ENCODE data around the gene ATP13A3. TPM values are rescaled to one million over a fixed set of nuclear protein-coding genes. Genes with fewer than 3 reads are reported as not detected.
"Not testable (repeated sequence)": the region's sequence is repeated elsewhere in the genome, so short reads cannot be mapped to it uniquely, and the experiment has no call there.

The ATP13A3 gene
- total and polyA plus RNA-seq, 2 donors (not counting 1 experiment from before 2014, with no cell fraction given) = 222 to 285 TPM

DNA sequence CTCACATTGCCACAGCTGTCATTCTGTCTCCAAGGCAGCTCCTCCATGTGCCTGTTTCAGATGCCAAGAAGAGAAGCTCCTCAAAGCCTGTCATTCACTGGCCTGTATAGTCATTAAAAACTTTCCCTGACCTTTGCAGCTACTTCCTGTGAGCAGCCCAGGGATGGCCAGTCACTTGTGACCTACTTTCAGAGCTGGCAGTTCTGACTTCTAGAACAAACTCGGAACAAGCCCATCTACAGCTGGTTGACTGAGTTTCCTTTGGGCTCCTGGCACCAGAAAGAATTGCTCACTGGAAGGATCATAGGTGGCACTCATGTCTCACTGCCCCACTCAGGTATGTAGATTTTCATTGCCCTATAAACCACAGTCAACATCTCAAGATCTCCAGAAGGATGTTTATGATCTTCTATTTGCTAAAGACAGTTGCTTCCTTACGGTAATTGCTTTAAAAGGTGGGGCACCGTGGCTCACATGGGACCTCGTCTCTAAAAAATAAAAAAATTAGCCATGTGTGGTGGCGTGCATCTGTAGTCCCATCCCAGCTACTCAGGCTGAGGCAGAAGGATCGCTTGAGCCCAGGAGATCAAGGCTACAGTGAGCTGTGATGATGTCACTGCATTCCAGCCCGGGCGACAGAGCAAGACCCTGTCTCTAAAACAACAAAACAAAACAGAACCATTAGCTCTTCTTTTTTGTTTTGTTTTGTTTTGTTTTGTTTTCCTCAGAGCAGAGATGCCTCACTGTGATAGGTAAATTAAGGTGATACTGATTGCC, 11.2 kb upstream of the ATP13A3 start:
- Histone ChIP-seq H3K79me2 (ENCODE audit: control insufficient read depth, insufficient read depth, low read length) (no peaks in the 10 kb centered on the region), H4K20me1 (ENCODE audit: control insufficient read depth, extremely low read depth, insufficient read depth, low read length) (no peaks in the 10 kb centered on the region), H3K9me3 (ENCODE audit: control insufficient read depth, insufficient read depth, low read depth, low read length) (no peaks in the 10 kb centered on the region), H3K27me3 (ENCODE audit: control insufficient read depth, insufficient read depth, low read length) (no peaks in the 10 kb centered on the region), H3K9ac (ENCODE audit: insufficient read depth, low read length) (no peak overlapping the region), H2AFZ (ENCODE audit: low read length) (no peak overlapping the region), H3K4me1 (ENCODE audit: control insufficient read depth, extremely low read depth, insufficient read depth, low read length) (peaks cover 14% of the 10 kb centered on the region), H3K4me3 (replicated peaks in 1 of 4; ENCODE audit: control extremely low read depth in 1 of 4, insufficient read depth in 1 of 4, low read depth in 3 of 4, low read length in 4 of 4) (no peak overlapping the region), H3K36me3 (ENCODE audit: control insufficient read depth, insufficient read depth, low read length) (no peaks in the 10 kb centered on the region), H3K4me2 (ENCODE audit: extremely low read depth, insufficient read depth, low read length) (no peak overlapping the region), H3K27ac (ENCODE audit: insufficient read depth, low read length) (no peak overlapping the region)
- no peak for TF ChIP-seq EZH2 (IDR thresholded peaks at IDR 0.05; ENCODE audit: low read length, missing control alignments)
- TF ChIP-seq, protein P1, sequence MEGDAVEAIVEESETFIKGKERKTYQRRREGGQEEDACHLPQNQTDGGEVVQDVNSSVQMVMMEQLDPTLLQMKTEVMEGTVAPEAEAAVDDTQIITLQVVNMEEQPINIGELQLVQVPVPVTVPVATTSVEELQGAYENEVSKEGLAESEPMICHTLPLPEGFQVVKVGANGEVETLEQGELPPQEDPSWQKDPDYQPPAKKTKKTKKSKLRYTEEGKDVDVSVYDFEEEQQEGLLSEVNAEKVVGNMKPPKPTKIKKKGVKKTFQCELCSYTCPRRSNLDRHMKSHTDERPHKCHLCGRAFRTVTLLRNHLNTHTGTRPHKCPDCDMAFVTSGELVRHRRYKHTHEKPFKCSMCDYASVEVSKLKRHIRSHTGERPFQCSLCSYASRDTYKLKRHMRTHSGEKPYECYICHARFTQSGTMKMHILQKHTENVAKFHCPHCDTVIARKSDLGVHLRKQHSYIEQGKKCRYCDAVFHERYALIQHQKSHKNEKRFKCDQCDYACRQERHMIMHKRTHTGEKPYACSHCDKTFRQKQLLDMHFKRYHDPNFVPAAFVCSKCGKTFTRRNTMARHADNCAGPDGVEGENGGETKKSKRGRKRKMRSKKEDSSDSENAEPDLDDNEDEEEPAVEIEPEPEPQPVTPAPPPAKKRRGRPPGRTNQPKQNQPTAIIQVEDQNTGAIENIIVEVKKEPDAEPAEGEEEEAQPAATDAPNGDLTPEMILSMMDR (conservative IDR thresholded peaks at IDR 0.05 in 1 of 2, IDR thresholded peaks at IDR 0.05 in 1 of 2; ENCODE audit: low read depth in 1 of 2, low read length in 2 of 2) = no peak
- no peak for DNase-seq (ENCODE audit: low read depth in 2 of 2)

DNA sequence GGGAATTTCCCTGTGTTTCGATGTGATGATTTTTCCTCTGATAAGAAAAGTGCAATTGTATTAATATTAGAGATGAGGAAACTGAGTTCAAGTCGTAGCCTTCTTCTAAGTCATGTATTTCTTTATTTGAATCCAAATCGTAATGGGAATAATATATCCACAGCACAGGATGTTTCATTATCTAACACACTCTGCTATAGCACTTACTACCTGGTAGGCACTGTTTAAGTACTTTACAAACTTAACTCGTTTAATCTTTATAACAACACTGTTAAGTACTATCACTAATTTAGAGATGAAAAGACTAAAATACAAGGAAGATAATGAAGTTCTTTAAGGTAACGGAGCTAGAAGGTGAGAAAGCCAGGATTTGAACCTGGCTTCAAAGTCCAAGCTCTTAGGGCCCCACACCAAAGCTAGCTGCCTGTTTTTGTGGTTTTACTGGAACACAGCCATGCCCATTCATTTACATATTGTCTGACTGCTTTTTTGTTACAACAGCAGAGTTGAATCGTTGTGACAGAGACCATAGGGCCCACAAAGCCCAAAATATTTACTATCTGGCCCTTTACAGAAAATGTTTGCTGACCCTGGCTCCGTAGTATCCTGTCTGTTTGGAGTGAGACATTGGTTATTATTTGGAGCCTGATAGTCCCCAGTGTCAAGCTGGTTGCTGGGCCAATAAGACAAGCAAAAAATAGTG, 9.6 kb upstream of the ATP13A3 start:
- Histone ChIP-seq H3K79me2 (ENCODE audit: control insufficient read depth, insufficient read depth, low read length) (no peaks in the 10 kb centered on the region), H3K4me2 (ENCODE audit: extremely low read depth, insufficient read depth, low read length) (no peak overlapping the region), H3K27ac (ENCODE audit: insufficient read depth, low read length) (no peak overlapping the region), H3K9ac (ENCODE audit: insufficient read depth, low read length) (no peak overlapping the region), H2AFZ (ENCODE audit: low read length) (no peak overlapping the region), H4K20me1 (ENCODE audit: control insufficient read depth, extremely low read depth, insufficient read depth, low read length) (no peaks in the 10 kb centered on the region), H3K27me3 (ENCODE audit: control insufficient read depth, insufficient read depth, low read length) (no peaks in the 10 kb centered on the region), H3K4me1 (ENCODE audit: control insufficient read depth, extremely low read depth, insufficient read depth, low read length) (peaks cover 14% of the 10 kb centered on the region), H3K9me3 (ENCODE audit: control insufficient read depth, insufficient read depth, low read depth, low read length) (no peaks in the 10 kb centered on the region), H3K36me3 (ENCODE audit: control insufficient read depth, insufficient read depth, low read length) (no peaks in the 10 kb centered on the region), H3K4me3 (replicated peaks in 1 of 4; ENCODE audit: control extremely low read depth in 1 of 4, insufficient read depth in 1 of 4, low read depth in 3 of 4, low read length in 4 of 4) (no peak overlapping the region)
- TF ChIP-seq, protein P1 (conservative IDR thresholded peaks at IDR 0.05 in 1 of 2, IDR thresholded peaks at IDR 0.05 in 1 of 2; ENCODE audit: low read depth in 1 of 2, low read length in 2 of 2) = no peak
- no peak for TF ChIP-seq EZH2 (IDR thresholded peaks at IDR 0.05; ENCODE audit: low read length, missing control alignments)
- DNase-seq (ENCODE audit: low read depth in 2 of 2) = no peak

DNA sequence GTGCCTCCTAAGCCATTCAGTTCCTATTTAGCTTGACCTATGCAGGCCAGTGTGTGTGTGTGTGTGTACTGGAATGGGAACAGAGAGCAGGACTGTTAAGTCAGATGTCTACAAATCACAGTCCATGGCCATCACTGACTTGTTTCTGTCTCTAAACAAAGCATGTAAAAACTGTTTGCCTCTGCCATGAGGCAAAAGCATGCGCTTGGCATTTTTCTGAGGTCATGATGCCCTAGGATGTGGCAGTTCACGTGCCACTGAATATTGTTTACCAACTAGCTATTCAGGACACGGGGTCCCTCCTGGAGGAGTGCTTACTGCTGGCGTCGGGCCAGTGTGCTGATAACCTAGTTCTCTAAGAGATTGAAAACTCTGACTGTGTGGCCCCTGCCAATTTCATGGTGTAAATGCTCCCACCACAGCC, 8.2 kb upstream of the ATP13A3 start:
- Histone ChIP-seq H3K4me1 (ENCODE audit: control insufficient read depth, extremely low read depth, insufficient read depth, low read length) (peaks cover 16% of the 10 kb centered on the region), H3K27me3 (ENCODE audit: control insufficient read depth, insufficient read depth, low read length) (no peaks in the 10 kb centered on the region), H3K4me3 (replicated peaks in 1 of 4; ENCODE audit: control extremely low read depth in 1 of 4, insufficient read depth in 1 of 4, low read depth in 3 of 4, low read length in 4 of 4) (no peak overlapping the region), H4K20me1 (ENCODE audit: control insufficient read depth, extremely low read depth, insufficient read depth, low read length) (no peaks in the 10 kb centered on the region), H3K4me2 (ENCODE audit: extremely low read depth, insufficient read depth, low read length) (no peak overlapping the region), H3K27ac (ENCODE audit: insufficient read depth, low read length) (no peak overlapping the region), H3K9me3 (ENCODE audit: control insufficient read depth, insufficient read depth, low read depth, low read length) (no peaks in the 10 kb centered on the region), H3K36me3 (ENCODE audit: control insufficient read depth, insufficient read depth, low read length) (no peaks in the 10 kb centered on the region), H3K9ac (ENCODE audit: insufficient read depth, low read length) (no peak overlapping the region), H3K79me2 (ENCODE audit: control insufficient read depth, insufficient read depth, low read length) (no peaks in the 10 kb centered on the region), H2AFZ (ENCODE audit: low read length) (no peak overlapping the region)
- DNase-seq (ENCODE audit: low read depth in 2 of 2) = no peak
- TF ChIP-seq, protein P1 (conservative IDR thresholded peaks at IDR 0.05 in 1 of 2, IDR thresholded peaks at IDR 0.05 in 1 of 2; ENCODE audit: low read depth in 1 of 2, low read length in 2 of 2) = no peak
- TF ChIP-seq EZH2 (IDR thresholded peaks at IDR 0.05; ENCODE audit: low read length, missing control alignments) = no peak

DNA sequence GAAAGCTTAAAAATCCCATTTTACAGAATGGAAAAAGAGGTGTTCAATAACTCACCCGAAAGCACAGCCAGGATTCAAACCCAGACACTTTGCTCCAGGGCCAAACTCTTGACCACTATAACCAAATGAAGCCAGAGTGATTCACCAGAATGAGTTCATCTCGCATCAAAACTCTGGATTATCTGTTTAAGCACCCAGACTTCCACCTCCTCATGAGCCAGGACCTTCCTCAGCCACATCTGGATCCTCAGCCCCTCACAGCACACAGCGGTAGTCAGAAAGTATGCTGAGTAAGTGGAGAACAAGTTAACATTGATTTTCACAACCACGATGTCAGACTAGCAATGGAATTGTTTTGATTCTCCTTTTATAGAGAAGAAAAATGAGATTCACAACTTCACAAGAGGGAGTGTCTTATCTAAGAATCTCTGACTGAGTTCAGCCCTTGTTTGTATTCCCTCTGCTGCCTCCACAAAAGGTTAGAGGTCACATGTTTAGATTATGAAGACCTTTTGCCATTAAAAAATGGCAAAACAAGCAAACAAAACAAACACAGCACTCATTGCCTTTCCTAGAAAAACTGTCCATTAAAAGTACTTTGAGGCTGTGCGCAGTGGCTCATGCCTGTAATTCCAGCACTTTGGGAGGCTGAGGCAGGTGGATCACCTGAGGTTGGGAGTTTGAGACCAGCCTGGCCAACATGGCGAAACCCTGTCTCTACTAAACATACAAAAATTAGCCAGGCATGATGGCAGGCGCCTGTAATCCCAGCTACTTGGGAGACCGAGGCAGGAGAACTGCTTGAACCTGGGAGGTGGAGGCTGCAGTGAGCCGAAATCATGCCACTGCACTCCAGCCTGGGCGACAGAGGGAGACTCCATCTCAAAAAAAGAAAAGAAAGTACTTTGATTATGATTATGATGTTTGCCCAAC, 7.5 kb upstream of the ATP13A3 start:
- H3K27me3 ChIP-seq (ENCODE audit: control insufficient read depth, insufficient read depth, low read length); H2AFZ ChIP-seq (ENCODE audit: low read length); H3K9ac ChIP-seq (ENCODE audit: insufficient read depth, low read length); H3K36me3 ChIP-seq (ENCODE audit: control insufficient read depth, insufficient read depth, low read length); H3K4me3 ChIP-seq (replicated peaks in 1 of 4; ENCODE audit: control extremely low read depth in 1 of 4, insufficient read depth in 1 of 4, low read depth in 3 of 4, low read length in 4 of 4); H3K9me3 ChIP-seq (ENCODE audit: control insufficient read depth, insufficient read depth, low read depth, low read length); H4K20me1 ChIP-seq (ENCODE audit: control insufficient read depth, extremely low read depth, insufficient read depth, low read length); H3K79me2 ChIP-seq (ENCODE audit: control insufficient read depth, insufficient read depth, low read length): not testable (repeated sequence)
- Histone ChIP-seq H3K4me2 (ENCODE audit: extremely low read depth, insufficient read depth, low read length) (peak overlapping the region; percentile 40), H3K4me1 (ENCODE audit: control insufficient read depth, extremely low read depth, insufficient read depth, low read length) (peaks cover 23% of the 10 kb centered on the region), H3K27ac (ENCODE audit: insufficient read depth, low read length) (peak overlapping the region; percentile 61)
- peak; percentile 73 to 94 for DNase-seq (ENCODE audit: low read depth in 2 of 2)
